ENCODE data around the gene SH2D4B. TPM values are rescaled to one million over a fixed set of nuclear protein-coding genes. Genes with fewer than 3 reads are reported as not detected.

The SH2D4B gene
- under 1 TPM in 1 of 4 donors, not detected in 3; 0.13 TPM for total RNA-seq

- Histone ChIP-seq H3K27ac (no peak within 1 kb of the TSS), H3K4me3 (no peak within 1 kb of the TSS), H3K36me3 (no peaks in the 10 kb centered on the region), H3K4me1 (peaks cover 0 to 45% (median 16%) of the 10 kb centered on the region in 3 donors), H3K9me3 (no peaks in the 10 kb centered on the region), H3K27me3 (no peaks in the 10 kb centered on the region)
- no peak for DNase-seq
- intact Hi-C loops (cut with DNase I): no loop called here
- WGBS, 2 donors: 93 to 100% methylated on average over 2 to 5 of the region's 19 CpGs
- TF ChIP-seq CTCF (IDR thresholded peaks at IDR 0.05) (no peak), POLR2A (IDR thresholded peaks at IDR 0.05) (no peak)
Measured at GRCh38 chr10:80537736-80538480, at the start of gene SH2D4B. Gene SH2D4B (plus strand): TSS chr10:80537902. CDS start chr10:80538332, 430 bp downstream.

- Histone ChIP-seq H3K27me3 (no peaks in the 10 kb centered on the region), H3K36me3 (peaks cover 11 to 67% (median 18%) of the 10 kb centered on the region in 3 donors), H3K27ac (peak overlapping the region; percentile 37 to 74 (median 70)), H3K4me3 (no peak overlapping the region), H3K9me3 (no peaks in the 10 kb centered on the region), H3K4me1 (peaks cover 52 to 100% (median 76%) of the 10 kb centered on the region in 3 donors)
- DNase-seq: no peak
- 57 to 73% methylated on average over 4 to 6 of the region's 6 CpGs for WGBS, 2 donors
- no peak for TF ChIP-seq POLR2A (IDR thresholded peaks at IDR 0.05)
- TF ChIP-seq CTCF (IDR thresholded peaks at IDR 0.05): no peak
- intact Hi-C loops (cut with DNase I): no loop called here
Measured at GRCh38 chr10:80488539-80489066, 49.1 kb upstream of the SH2D4B start.

- TF ChIP-seq POLR2A (IDR thresholded peaks at IDR 0.05) (no peak), CTCF (IDR thresholded peaks at IDR 0.05) (no peak)
- 84% methylated on average over 2 of the region's 2 CpGs; no CpG with 5 or more reads in 1 of the 2 donors for WGBS, 2 donors
- intact Hi-C loops (cut with DNase I): no loop called here
- Histone ChIP-seq H3K4me3 (no peak overlapping the region), H3K36me3 (peaks cover 14 to 67% (median 18%) of the 10 kb centered on the region in 3 donors), H3K27ac (no peak overlapping the region), H3K4me1 (peaks cover 54 to 100% (median 77%) of the 10 kb centered on the region in 3 donors), H3K27me3 (no peaks in the 10 kb centered on the region), H3K9me3 (no peaks in the 10 kb centered on the region)
- no peak for DNase-seq
Measured at GRCh38 chr10:80489371-80490112, 48.2 kb upstream of the SH2D4B start.

- peaks cover 51 to 100% (median 77%) of the 10 kb centered on the region in 3 donors for H3K4me1 ChIP-seq
- H3K4me3 ChIP-seq: no peak overlapping the region
- 43 to 79% methylated on average over 4 to 7 of the region's 7 CpGs for WGBS, 2 donors
Measured at GRCh38 chr10:80491251-80492102, 46.2 kb upstream of the SH2D4B start.

More at GRCh38 chr10:80491251-80492102, 46.2 kb upstream of the SH2D4B start:
- Histone ChIP-seq H3K27me3 (no peaks in the 10 kb centered on the region), H3K36me3 (peaks cover 14 to 80% (median 18%) of the 10 kb centered on the region in 3 donors), H3K9me3 (no peaks in the 10 kb centered on the region), H3K27ac (peak overlapping the region in 3 of 4 donors; percentile 6 to 94 (median 59))
- no peak for TF ChIP-seq CTCF (IDR thresholded peaks at IDR 0.05)
- TF ChIP-seq POLR2A (IDR thresholded peaks at IDR 0.05): no peak
- no peak for DNase-seq
- intact Hi-C loops (cut with DNase I): no loop called here

All from esophagus squamous epithelium (tissue), 5 donors.